Measurements from ENCODE around the gene SH2B3. TPM values are rescaled to one million over a fixed set of nuclear protein-coding genes. Genes with fewer than 3 reads are reported as not detected.

Gene SH2B3
- total RNA-seq, 1 experiment from 2014 or later, result 40.3 TPM

DNA sequence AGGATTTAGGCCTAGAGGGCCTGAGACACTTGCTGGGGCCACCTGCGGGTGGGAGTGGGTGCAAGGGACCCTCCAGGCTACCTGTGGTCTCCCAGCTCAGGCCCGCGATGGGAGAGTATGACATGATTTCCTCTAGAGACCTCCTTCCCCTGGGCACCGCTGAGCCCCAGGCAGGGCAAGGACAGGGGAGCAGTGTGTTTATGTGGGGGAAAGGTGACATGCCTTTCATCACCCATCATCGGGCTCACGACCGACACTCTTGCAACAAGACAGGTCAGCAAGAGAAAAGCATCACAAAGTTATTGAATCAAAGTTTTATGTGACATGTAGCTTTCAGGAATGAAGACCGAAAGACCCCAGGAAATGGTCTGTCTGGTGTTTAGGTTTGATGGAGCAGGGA, 19.9 kb downstream of the SH2B3 start:
- H2BK12ac ChIP-seq (ENCODE audit: insufficient read length, low read depth, low read length), result no peak overlapping the region
- no peak overlapping the region for H3K18ac ChIP-seq (ENCODE audit: insufficient read length, low read depth, low read length)
- H2BK120ac ChIP-seq (ENCODE audit: low read depth, low read length, poor library complexity, severe bottlenecking), result no peak overlapping the region
- no peak overlapping the region for H4K5ac ChIP-seq (ENCODE audit: insufficient read length, low read depth, low read length)
- H3K79me2 ChIP-seq (ENCODE audit: insufficient read depth, low read length), result peaks cover 3% of the 10 kb centered on the region; the same call in 1 of the 2 replicates
- Mint-ChIP-seq H3K27me3 (ENCODE audit: low read depth) (no peaks in the 10 kb centered on the region), H3K27ac (peak overlapping the region; percentile 86 to 91 (median 87); a peak in 3 of 7 replicates), H3K9me3 (no peaks in the 10 kb centered on the region), H3K36me3 (ENCODE audit: insufficient read depth in 1 of 3, low read depth in 3 of 3) (peaks cover 6 to 16% (median 8%) of the 10 kb centered on the region in 3 experiments; a peak in 6 of 7 replicates), H3K4me3 (no peak overlapping the region), H3K4me1 (peaks cover 39 to 46% of the 10 kb centered on the region in 2 experiments)
- H4K91ac ChIP-seq (ENCODE audit: insufficient read length, low read depth, low read length), result no peak overlapping the region
- H3K27ac ChIP-seq (ENCODE audit: insufficient read length, low read depth, low read length), result no peak overlapping the region
- no peak overlapping the region for H3K23ac ChIP-seq (ENCODE audit: insufficient read length, low read depth, low read length)
- no peak for TF ChIP-seq CTCF (conservative IDR thresholded peaks at IDR 0.05)
- no peak for DNase-seq
- H3K4ac ChIP-seq (ENCODE audit: low read depth, low read length), result no peak overlapping the region
- H3K9ac ChIP-seq (ENCODE audit: extremely low read depth, insufficient read length, low read length), result no peak overlapping the region
- H3K14ac ChIP-seq (ENCODE audit: insufficient read depth, low read length), result no peak overlapping the region
- no peak overlapping the region for H2BK15ac ChIP-seq (ENCODE audit: low read depth, low read length)
- H3K9me3 ChIP-seq (ENCODE audit: control insufficient read depth, low read depth, low read length), result no peaks in the 10 kb centered on the region
- H3K4me1 ChIP-seq (ENCODE audit: insufficient read depth, low read length), result no peaks in the 10 kb centered on the region; the same call in 1 of the 2 replicates
- H3T11ph ChIP-seq (ENCODE audit: low read length), result no peak overlapping the region
- H4K20me1 ChIP-seq (ENCODE audit: control insufficient read depth, insufficient read depth, insufficient read length), result no peaks in the 10 kb centered on the region
- H2AK5ac ChIP-seq (ENCODE audit: insufficient read length, low read length), result no peak overlapping the region
- peaks cover 2% of the 10 kb centered on the region for H3K23me2 ChIP-seq (ENCODE audit: insufficient read length, low read depth, low read length, poor library complexity, severe bottlenecking)
- no peak overlapping the region for H2BK5ac ChIP-seq (ENCODE audit: insufficient read length, low read length)
- H3K56ac ChIP-seq (ENCODE audit: insufficient read length, low read depth, low read length), result no peak overlapping the region
- H2BK20ac ChIP-seq (ENCODE audit: low read depth, low read length, poor library complexity, severe bottlenecking), result no peak overlapping the region
- H3K27me3 ChIP-seq (ENCODE audit: insufficient read depth, low read length), result no peaks in the 10 kb centered on the region
- H3K79me1 ChIP-seq (ENCODE audit: insufficient read depth, low read depth, low read length, poor library complexity, severe bottlenecking), result peaks cover 4% of the 10 kb centered on the region
- H3K4me2 ChIP-seq (ENCODE audit: insufficient read depth, insufficient read length, low read length), result no peak overlapping the region
- no peak overlapping the region for H4K8ac ChIP-seq (replicated peaks; ENCODE audit: insufficient read length, low read depth, low read length)
- H2AFZ ChIP-seq (ENCODE audit: low read length), result no peak overlapping the region
- WGBS (ENCODE audit: extremely low coverage, insufficient read length, low lambda C conversion rate), result no CpG with 5 or more reads among the region's 8 CpGs

Data from H9 (cell line).